GM21723 (cell line): ENCODE measurements around the gene RYR1.
"Not testable (repeated sequence)": the region's sequence is repeated elsewhere in the genome, so short reads cannot be mapped to it uniquely, and the experiment has no call there.

Experiments used
- ATAC-seq: cut with Tn5 transposase; IDR thresholded peaks from one replicate; pipeline ENCODE4 v1.9.1; 2021; ENCODE audit warnings: mild to moderate bottlenecking, moderate library complexity; ENCODE audit not compliant: unreplicated experiment

Gene RYR1

DNA sequence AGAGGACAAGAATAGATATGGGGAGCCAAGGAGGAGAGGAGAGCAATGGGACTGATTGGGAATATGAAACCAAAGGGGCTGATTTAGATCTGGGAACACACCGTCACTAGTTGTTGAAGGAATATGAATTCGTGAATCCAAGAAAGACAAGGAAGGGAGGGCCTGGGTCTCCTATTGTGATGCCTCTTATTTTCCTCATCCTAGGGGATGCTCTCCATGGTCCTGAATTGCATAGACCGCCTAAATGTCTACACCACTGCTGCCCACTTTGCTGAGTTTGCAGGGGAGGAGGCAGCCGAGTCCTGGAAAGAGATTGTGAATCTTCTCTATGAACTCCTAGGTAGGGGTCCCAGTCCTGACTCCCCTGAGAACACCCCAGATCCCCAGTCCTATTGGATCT lies 21.5 kb downstream of the RYR1 start:
- ATAC-seq, result no peak

DNA sequence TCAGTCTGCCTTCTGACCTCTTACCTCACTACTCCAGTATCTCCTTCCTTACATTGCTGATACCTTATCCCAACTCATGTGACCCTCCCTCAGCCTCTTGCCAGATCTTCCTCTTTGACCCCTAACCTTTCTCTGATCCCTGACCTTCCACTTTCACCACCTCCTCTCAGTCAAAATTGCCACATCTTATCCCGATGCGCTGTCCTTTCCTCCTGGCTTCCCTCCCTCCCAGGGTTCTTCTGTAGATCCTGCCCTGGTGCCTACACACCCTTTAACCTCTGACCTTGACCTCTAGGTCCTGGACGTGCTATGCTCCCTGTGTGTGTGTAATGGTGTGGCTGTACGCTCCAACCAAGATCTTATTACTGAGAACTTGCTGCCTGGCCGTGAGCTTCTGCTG lies 23.7 kb downstream of the RYR1 start:
- ATAC-seq, result no peak

GRCh38 chr19:38457690-38458405 lies 24.4 kb downstream of the RYR1 start:
- no peak for ATAC-seq

GRCh38 chr19:38458991-38459390 lies 25.5 kb downstream of the RYR1 start:
- ATAC-seq, result no peak

GRCh38 chr19:38463365-38463764 lies 29.9 kb downstream of the RYR1 start:
- no peak for ATAC-seq

- ATAC-seq, result no peak
Observed at GRCh38 chr19:38464421-38465082, 31.1 kb downstream of the RYR1 start.

GRCh38 chr19:38466050-38466449 lies 32.6 kb downstream of the RYR1 start:
- no peak for ATAC-seq

DNA sequence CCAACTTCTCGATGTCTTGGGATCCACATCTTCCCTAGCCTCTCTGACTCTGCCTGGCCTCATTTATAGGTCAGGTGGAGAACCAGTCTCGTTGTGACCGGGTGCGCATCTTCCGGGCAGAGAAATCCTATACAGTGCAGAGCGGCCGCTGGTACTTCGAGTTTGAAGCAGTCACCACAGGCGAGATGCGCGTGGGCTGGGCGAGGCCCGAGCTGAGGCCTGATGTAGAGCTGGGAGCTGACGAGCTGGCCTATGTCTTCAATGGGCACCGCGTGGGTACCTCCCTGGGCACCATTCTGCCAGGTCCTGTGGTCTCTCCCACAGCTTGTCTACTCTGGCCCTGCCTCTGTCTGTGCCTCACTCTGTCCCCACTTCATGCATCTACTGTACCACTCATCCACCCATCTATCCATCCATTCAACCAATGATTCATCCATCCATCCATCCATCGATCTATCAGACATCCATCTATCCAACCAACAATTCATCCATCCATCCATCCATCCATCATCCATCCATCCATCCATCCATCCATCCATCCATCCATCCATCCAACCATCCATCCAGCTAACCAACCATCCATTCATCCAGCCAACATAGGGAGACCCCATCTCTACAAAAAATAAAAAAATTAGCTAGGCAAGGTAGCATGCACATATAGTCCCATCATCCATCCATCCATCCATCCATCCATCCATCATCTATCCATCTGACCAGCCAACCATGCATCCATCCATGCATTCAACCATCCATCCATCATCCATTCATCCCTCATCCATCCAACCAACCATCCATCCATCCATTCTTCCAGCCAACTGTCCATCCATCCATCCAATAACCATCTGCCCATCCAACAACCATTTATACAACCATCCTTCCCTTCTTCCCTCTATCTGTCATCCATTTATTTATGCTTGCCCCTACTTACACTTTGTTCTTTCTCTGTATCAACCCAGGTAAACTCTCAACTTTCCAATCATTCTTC lies 34.3 kb downstream of the RYR1 start:
- ATAC-seq, result no peak

GRCh38 chr19:38469151-38469550 lies 35.7 kb downstream of the RYR1 start:
- ATAC-seq, result no peak

- no peak for ATAC-seq
Observed at GRCh38 chr19:38470788-38471480, 37.4 kb downstream of the RYR1 start.

DNA sequence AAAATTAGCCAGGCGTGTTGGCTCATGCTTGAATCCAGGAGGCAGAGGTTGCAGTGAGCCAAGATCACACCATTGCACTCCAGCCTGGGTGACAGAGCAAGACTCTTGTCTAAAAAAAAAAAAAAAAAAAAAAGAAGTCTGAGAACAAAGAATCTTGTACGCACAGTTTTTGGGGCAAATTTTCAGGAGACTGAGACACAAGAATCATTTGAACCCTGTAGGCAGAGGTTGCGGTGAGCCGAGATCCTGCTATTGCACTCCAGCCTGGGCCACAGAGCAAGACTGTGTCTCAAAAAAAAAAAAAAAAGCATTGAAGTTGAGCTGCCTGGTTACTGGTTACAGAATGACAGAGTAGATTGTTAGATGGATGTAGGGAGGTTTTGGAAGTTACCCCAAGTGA lies 39.2 kb downstream of the RYR1 start:
- not testable (repeated sequence) for ATAC-seq

DNA sequence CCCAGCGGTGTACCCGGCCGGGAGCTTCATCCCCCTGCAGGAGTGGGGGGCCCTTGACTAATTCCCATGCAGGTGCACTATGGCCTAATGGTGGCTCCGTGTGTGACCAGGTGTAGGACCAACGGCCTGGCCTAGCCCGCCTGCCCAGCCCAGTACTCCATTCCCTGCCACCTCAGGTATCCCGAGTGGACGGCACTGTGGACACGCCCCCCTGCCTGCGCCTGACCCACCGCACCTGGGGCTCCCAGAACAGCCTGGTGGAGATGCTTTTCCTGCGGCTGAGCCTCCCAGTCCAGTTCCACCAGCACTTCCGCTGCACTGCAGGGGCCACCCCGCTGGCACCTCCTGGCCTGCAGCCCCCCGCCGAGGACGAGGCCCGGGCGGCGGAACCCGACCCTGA lies 39.7 kb downstream of the RYR1 start:
- ATAC-seq, result no peak

DNA sequence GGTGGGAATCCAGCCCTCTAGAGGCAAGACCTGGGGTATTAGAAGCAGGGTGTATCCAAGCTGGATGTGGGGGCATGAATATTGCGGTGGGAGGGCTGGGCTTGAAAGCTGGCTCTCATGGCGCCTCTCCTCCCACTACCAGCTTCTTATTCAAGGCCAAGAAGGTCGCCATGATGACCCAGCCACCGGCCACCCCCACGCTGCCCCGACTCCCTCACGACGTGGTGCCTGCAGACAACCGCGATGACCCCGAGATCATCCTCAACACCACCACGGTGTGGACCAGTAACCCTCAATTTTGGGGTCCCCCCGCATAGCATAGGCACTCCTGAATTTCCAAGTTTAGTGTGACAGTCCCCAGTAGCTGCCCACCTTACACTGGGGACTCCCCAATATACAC lies 41.7 kb downstream of the RYR1 start:
- no peak for ATAC-seq

- ATAC-seq, result no peak
Observed at GRCh38 chr19:38478273-38478971, 44.9 kb downstream of the RYR1 start.

DNA sequence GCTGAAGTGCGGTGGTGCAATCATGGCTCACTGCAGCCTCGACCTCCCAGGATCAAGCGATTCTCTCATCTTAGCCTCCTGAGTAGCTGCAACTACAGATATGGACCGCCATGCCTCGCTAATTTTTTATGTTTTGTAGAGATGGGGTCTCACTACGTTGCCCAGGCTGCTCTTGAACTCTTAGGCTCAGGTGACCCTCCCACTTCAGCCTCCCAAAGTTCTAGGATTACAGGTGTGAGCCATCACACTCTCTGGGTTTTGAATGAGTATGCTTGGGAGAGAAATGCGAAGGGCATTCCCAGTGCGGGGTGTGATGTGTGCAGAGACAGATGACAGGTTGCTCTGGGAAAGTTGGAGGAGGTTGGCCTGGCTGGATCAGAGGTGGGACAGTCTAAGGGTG lies 49.0 kb downstream of the RYR1 start:
- no peak for ATAC-seq

DNA sequence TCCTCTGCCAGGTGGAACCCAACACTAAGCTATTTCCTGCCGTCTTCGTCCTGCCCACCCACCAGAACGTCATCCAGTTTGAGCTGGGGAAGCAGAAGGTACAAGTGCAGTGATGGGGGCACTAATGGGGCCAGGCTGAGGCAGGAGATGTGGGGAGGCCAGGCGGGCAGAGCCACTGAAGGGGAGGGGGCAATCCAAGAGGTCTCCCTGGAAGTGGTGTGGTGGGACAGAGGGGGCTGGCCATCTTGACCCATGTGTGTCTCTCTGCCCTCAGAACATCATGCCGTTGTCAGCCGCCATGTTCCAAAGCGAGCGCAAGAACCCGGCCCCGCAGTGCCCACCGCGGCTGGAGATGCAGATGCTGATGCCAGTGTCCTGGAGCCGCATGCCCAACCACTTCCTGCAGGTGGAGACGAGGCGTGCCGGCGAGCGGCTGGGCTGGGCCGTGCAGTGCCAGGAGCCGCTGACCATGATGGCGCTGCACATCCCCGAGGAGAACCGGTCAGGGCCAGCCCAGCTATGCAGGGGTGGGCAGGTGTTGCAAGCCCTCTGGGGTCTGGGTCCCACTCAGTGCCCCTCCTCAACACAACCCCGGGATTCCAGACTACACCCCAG lies 49.6 kb downstream of the RYR1 start:
- ATAC-seq, result no peak

- ATAC-seq, result no peak
Observed at GRCh38 chr19:38484747-38485146, 51.3 kb downstream of the RYR1 start.

GRCh38 chr19:38485541-38486285 lies 52.2 kb downstream of the RYR1 start:
- ATAC-seq, result no peak

DNA sequence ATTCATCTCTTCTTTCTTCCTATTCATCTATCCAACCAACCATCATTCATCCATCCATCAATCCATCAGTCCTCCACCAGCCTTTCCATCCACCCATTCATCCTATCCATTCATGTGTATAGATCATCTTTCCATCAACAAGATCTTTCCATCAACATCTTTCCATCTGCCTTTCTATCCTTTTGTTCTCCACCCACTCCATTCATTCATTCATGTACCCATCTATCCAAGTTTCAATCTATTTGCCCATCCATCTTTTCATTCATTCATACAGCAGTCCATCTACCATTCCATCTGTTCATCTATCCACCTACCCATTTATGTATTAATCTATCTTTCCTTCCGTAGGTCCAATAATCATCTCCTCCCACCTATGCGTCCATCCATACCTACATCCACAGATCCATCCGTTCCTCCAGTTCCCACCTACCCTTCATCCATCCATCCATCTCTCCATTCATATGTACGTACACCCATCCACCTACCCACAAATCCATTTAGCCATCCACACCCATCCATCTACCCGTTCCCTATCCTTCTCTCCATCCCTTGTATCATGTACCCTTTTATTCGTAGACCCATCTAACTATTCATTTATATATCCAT lies 53.3 kb downstream of the RYR1 start:
- ATAC-seq, result no peak
